Measurements from ENCODE around the gene MAN1A2. TPM values are rescaled to one million over a fixed set of nuclear protein-coding genes. Genes with fewer than 3 reads are reported as not detected.

The MAN1A2 gene
- total and polyA plus RNA-seq, 10 of the 15 experiments (the other 5 are each of a cell fraction or from before 2014, with no cell fraction given): 2.8 to 23.6 (median 16.0) TPM

DNA sequence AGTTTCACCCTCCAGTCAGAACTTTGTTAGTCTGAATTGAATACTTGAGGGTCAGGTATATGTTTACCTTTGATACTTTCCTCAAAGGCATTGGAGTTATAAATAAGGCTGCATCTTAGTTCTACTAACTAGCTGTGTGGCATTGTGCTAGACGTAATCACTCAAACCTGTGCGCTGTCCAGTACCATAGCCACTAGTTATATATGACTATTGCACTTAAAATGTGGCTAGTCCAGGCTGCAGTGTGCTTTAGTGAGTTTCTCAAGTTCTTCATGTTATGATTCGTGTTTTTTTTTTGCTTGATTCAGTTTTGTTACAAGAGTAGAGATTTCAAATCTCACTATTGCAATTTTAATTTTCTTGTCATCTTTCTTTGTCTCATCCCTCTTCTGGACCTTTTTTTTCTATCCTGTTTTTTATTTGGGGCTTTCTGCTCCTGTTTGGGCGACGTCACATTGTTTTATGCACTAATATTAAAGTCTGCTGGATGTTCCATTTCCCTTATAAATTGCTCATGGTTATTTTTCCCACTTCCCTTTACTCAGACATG is 5.7 kb downstream of the MAN1A2 start:
- intact Hi-C loops (cut with micrococcal nuclease; ENCODE audit: unreplicated experiment) (no loop called here), in situ Hi-C loops (cut with MboI) (no loop called here)
- Histone ChIP-seq H3K79me2 (ENCODE audit: control insufficient read depth, insufficient read depth, low read length) (peaks cover 84% of the 10 kb centered on the region), H3K27me3 (replicated peaks in 1 of 2; ENCODE audit: control insufficient read depth in 2 of 2, insufficient read depth in 2 of 2, low read length in 1 of 2) (no peaks in the 10 kb centered on the region), H3K36me3 (ENCODE audit: control insufficient read depth in 2 of 2, insufficient read depth in 2 of 2, low read length in 1 of 2) (no peaks in the 10 kb centered on the region), H3K4me1 (ENCODE audit: control insufficient read depth, insufficient read depth, low read length) (no peaks in the 10 kb centered on the region), H3K9me3 (replicated peaks; ENCODE audit: control insufficient read depth, insufficient read depth, low read length) (peaks cover 5% of the 10 kb centered on the region; the same call in 2 of the 3 replicates), H2AFZ (ENCODE audit: control insufficient read depth, low read depth, low read length) (no peak overlapping the region), H3K27ac (ENCODE audit: control insufficient read depth, insufficient read depth) (no peak overlapping the region), H3K4me3 (0 out of 2 replicates have a peak overlapping the region, but pooled peaks have one; percentile 3), H3K9ac (ENCODE audit: control insufficient read depth, insufficient read depth, low read length) (no peak overlapping the region), H4K20me1 (ENCODE audit: control insufficient read depth, insufficient read depth) (no peaks in the 10 kb centered on the region), H3K4me2 (ENCODE audit: control insufficient read depth, insufficient read depth) (0 out of 2 replicates have a peak overlapping the region, but pooled peaks have one; percentile 23)
- ATAC-seq (peak; percentile 12; the same call in 2 of the 3 replicates), FAIRE-seq (no peak), DNase-seq (ENCODE audit: low read depth, low spot score) (no peak)
- RAD21 ChIA-PET (ENCODE audit: unreplicated experiment): interaction anchor here (1.2 kb wide), 2 partner anchors 10 to 33 kb away, joined by 3 read pairs; no protein-coding TSS in a partner anchor
- no TSS peak for BruUV-seq (replicated peaks)
- CTCF ChIA-PET: interaction anchor here (1.8 kb wide), 1 partner anchor 14 kb away, joined by 8 read pairs; no protein-coding TSS in a partner anchor
- POLR2A ChIA-PET: no interaction called here
- TF ChIP-seq MEF2B (IDR thresholded peaks at IDR 0.05; ENCODE audit: partially characterized antibody, poor library complexity, severe bottlenecking) (no peak), SPI1 (IDR thresholded peaks at IDR 0.05; ENCODE audit: borderline replicate concordance, insufficient read depth, low read depth, low read length) (0 out of 2 replicates have a peak, but pooled peaks have one; percentile 19)
- SMC1A ChIA-PET (ENCODE audit: uncharacterized antibody, unreplicated experiment): interaction anchor here (0.6 to 1.6 kb wide), 4 partner anchors 10 to 324 kb away, joined by 3 read pairs; no protein-coding TSS in a partner anchor
- WGBS (ENCODE audit: insufficient coverage, insufficient replicate concordance, low lambda C conversion rate, missing lambda C conversion rate): 98% methylated on average over 5 of the region's 5 CpGs

DNA sequence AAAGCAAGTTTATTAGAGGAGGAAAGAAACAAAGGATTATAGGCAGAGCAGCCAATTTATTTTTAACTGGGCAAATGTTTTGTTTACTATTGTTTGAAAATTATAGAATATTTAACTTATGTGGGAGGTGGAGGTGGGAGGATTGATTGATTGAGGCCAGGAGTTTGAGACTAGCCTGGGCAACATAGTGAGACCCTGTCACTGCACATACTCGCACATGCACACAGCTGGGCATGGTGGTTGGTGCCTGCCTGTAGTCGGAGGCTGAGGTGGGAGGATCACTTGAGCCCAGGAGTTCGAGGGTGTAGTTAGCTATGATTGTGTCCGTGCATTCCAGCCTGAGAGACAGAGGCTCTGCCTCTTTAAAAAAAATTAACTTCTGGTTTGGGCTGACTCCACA is 6.7 kb downstream of the MAN1A2 start:
- Histone ChIP-seq H3K79me2 (ENCODE audit: control insufficient read depth, insufficient read depth, low read length) (peaks cover 74% of the 10 kb centered on the region), H4K20me1 (ENCODE audit: control insufficient read depth, insufficient read depth) (no peaks in the 10 kb centered on the region), H3K9ac (ENCODE audit: control insufficient read depth, insufficient read depth, low read length) (no peak overlapping the region), H3K27ac (ENCODE audit: control insufficient read depth, insufficient read depth) (no peak overlapping the region), H3K27me3 (replicated peaks in 1 of 2; ENCODE audit: control insufficient read depth in 2 of 2, insufficient read depth in 2 of 2, low read length in 1 of 2) (no peaks in the 10 kb centered on the region), H3K4me1 (ENCODE audit: control insufficient read depth, insufficient read depth, low read length) (no peaks in the 10 kb centered on the region), H3K4me3 (no peak overlapping the region), H3K9me3 (replicated peaks; ENCODE audit: control insufficient read depth, insufficient read depth, low read length) (peaks cover 5% of the 10 kb centered on the region; the same call in 2 of the 3 replicates), H3K36me3 (ENCODE audit: control insufficient read depth in 2 of 2, insufficient read depth in 2 of 2, low read length in 1 of 2) (no peaks in the 10 kb centered on the region), H2AFZ (ENCODE audit: control insufficient read depth, low read depth, low read length) (no peak overlapping the region), H3K4me2 (ENCODE audit: control insufficient read depth, insufficient read depth) (peak overlapping the region; percentile 27; the same call in 1 of the 2 replicates)
- FAIRE-seq (peak; percentile 13), ATAC-seq (no peak), DNase-seq (ENCODE audit: low read depth, low spot score) (no peak)
- no TSS peak for BruUV-seq (replicated peaks)
- intact Hi-C loops (cut with micrococcal nuclease; ENCODE audit: unreplicated experiment): no loop called here
- ChIA-PET SMC1A (ENCODE audit: uncharacterized antibody, unreplicated experiment) (interaction anchor here (1.2 kb wide), 1 partner anchor 11 kb away, joined by 3 read pairs; no protein-coding TSS in a partner anchor), RAD21 (ENCODE audit: unreplicated experiment) (interaction anchor here (1.2 kb wide), 2 partner anchors 11 to 32 kb away, joined by 3 read pairs; no protein-coding TSS in a partner anchor), CTCF (interaction anchor here (1.8 kb wide), 1 partner anchor 13 kb away, joined by 8 read pairs; no protein-coding TSS in a partner anchor), POLR2A (interaction anchor here (0.6 kb wide), 1 partner anchor 39 kb away, joined by 3 read pairs; no protein-coding TSS in a partner anchor)
- WGBS (ENCODE audit: insufficient coverage, insufficient replicate concordance, low lambda C conversion rate, missing lambda C conversion rate): 65% methylated on average over 4 of the region's 4 CpGs
- in situ Hi-C loops (cut with MboI): no loop called here
- TF ChIP-seq, protein P1, sequence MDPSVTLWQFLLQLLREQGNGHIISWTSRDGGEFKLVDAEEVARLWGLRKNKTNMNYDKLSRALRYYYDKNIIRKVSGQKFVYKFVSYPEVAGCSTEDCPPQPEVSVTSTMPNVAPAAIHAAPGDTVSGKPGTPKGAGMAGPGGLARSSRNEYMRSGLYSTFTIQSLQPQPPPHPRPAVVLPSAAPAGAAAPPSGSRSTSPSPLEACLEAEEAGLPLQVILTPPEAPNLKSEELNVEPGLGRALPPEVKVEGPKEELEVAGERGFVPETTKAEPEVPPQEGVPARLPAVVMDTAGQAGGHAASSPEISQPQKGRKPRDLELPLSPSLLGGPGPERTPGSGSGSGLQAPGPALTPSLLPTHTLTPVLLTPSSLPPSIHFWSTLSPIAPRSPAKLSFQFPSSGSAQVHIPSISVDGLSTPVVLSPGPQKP (IDR thresholded peaks at IDR 0.05; ENCODE audit: low read depth, low read length): no peak
- TF ChIP-seq RBBP5 (conservative IDR thresholded peaks at IDR 0.05): no peak
- no peak for TF ChIP-seq BCL11A (IDR thresholded peaks at IDR 0.05; ENCODE audit: low read depth, low read length)
- TF ChIP-seq TARDBP (IDR thresholded peaks at IDR 0.05; ENCODE audit: borderline replicate concordance): no peak
- no peak for TF ChIP-seq TCF7 (IDR thresholded peaks at IDR 0.05; ENCODE audit: borderline replicate concordance)
- TF ChIP-seq BACH1 (IDR thresholded peaks at IDR 0.05; ENCODE audit: borderline replicate concordance): no peak
- no peak for TF ChIP-seq SMARCA5 (IDR thresholded peaks at IDR 0.05)
- no peak for TF ChIP-seq NR2C1 (IDR thresholded peaks at IDR 0.05)
- no peak for TF ChIP-seq SRF (IDR thresholded peaks at IDR 0.05; ENCODE audit: low read depth in 2 of 2, low read length in 2 of 2)
- TF ChIP-seq JUNB (IDR thresholded peaks at IDR 0.05): no peak
- no peak for TF ChIP-seq ZNF384 (IDR thresholded peaks at IDR 0.05; ENCODE audit: borderline replicate concordance, low read depth, low read length)
